Measurements from ENCODE around the gene CYFIP2. TPM values are rescaled to one million over a fixed set of nuclear protein-coding genes. Genes with fewer than 3 reads are reported as not detected.

CYFIP2 gene
- total and polyA plus RNA-seq, 2 of the 8 experiments (the other 6 are each of a cell fraction or from before 2014, with no cell fraction given), result 45.1 to 80.6 TPM

GRCh38 chr5:157369507-157369906 is 103.6 kb downstream of the CYFIP2 start:
- H3K56ac ChIP-seq (replicated peaks; ENCODE audit: insufficient read length, low read depth, low read length), result no peak overlapping the region
- H2AFZ ChIP-seq (ENCODE audit: low read length), result no peak overlapping the region
- H2BK5ac ChIP-seq (ENCODE audit: low read depth, low read length), result no peak overlapping the region
- no peak overlapping the region for H2BK12ac ChIP-seq (ENCODE audit: low read depth, low read length)
- FAIRE-seq (no peak), DNase-seq (ENCODE audit: low read depth in 1 of 2, low spot score in 2 of 2) (no peak)
- ChIA-PET CTCF (ENCODE audit: partially characterized antibody) (interaction anchor here (0.6 to 3.6 kb wide), 9 partner anchors 9 to 368 kb away, joined by 3 to 22 read pairs (median 3); no protein-coding TSS in a partner anchor), POLR2A (ENCODE audit: partially characterized antibody) (no interaction called here)
- H4K91ac ChIP-seq (replicated peaks; ENCODE audit: insufficient read length, low read length), result no peak overlapping the region
- H3K4me1 ChIP-seq (replicated peaks in 1 of 4; ENCODE audit: control insufficient read depth in 3 of 4, insufficient read depth in 4 of 4, low read length in 3 of 4), result peaks cover 0 to 5% (median 3%) of the 10 kb centered on the region in 4 experiments; a peak in 4 of 7 replicates
- 86% methylated on average over 2 of the region's 2 CpGs; no CpG with 5 or more reads in 1 of the 2 experiments for WGBS, 2 experiments (ENCODE audit: extremely low coverage in 1 of 2, insufficient coverage in 1 of 2, insufficient read length in 1 of 2, insufficient replicate concordance in 2 of 2, low coverage in 1 of 2, low lambda C conversion rate in 2 of 2, missing lambda C conversion rate in 1 of 2)
- H3K4me2 ChIP-seq (ENCODE audit: insufficient read depth in 1 of 2, low read depth in 2 of 2, low read length in 2 of 2), result no peak overlapping the region
- H3K79me2 ChIP-seq (ENCODE audit: control insufficient read depth in 1 of 2, insufficient read depth in 2 of 2, low read length in 2 of 2), result no peaks in the 10 kb centered on the region
- no peak overlapping the region for H3K9ac ChIP-seq (replicated peaks in 1 of 4; ENCODE audit: extremely low read depth in 1 of 4, low read depth in 3 of 4, low read length in 3 of 4)
- H3K27ac ChIP-seq (ENCODE audit: low read depth, low read length), result no peak overlapping the region
- no peak overlapping the region for H3K4me3 ChIP-seq (ENCODE audit: extremely low read depth in 1 of 4, insufficient read depth in 2 of 4, low read depth in 3 of 4, low read length in 4 of 4)
- no peaks in the 10 kb centered on the region for H4K20me1 ChIP-seq (replicated peaks in 1 of 2; ENCODE audit: control insufficient read depth in 1 of 2, insufficient read depth in 2 of 2, low read length in 2 of 2)
- no peak overlapping the region for H4K8ac ChIP-seq (ENCODE audit: extremely low read depth, insufficient read depth, low read length)
- H2BK15ac ChIP-seq (ENCODE audit: low read length), result no peak overlapping the region
- H2BK20ac ChIP-seq (ENCODE audit: low read length), result no peak overlapping the region
- H2BK120ac ChIP-seq (replicated peaks; ENCODE audit: low read depth, low read length), result no peak overlapping the region
- no peak overlapping the region for H3K18ac ChIP-seq (ENCODE audit: extremely low read depth, low read length)
- no peaks in the 10 kb centered on the region for H3K9me3 ChIP-seq (ENCODE audit: insufficient read depth in 2 of 2, low read depth in 1 of 2, low read length in 1 of 2)
- no peak overlapping the region for H2AK5ac ChIP-seq (ENCODE audit: low read depth, low read length)
- no peaks in the 10 kb centered on the region for H3K79me1 ChIP-seq (ENCODE audit: low read depth, low read length)
- no peak overlapping the region for H3K23ac ChIP-seq (ENCODE audit: insufficient read length)
- H3K4ac ChIP-seq (replicated peaks; ENCODE audit: insufficient read length, low read depth, low read length), result no peak overlapping the region
- no peak overlapping the region for H3K14ac ChIP-seq (ENCODE audit: insufficient read length)
- H3K27me3 ChIP-seq (replicated peaks in 1 of 4; ENCODE audit: control insufficient read depth in 3 of 4, extremely low read depth in 1 of 4, insufficient read depth in 3 of 4, low read length in 3 of 4), result no peaks in the 10 kb centered on the region
- H4K5ac ChIP-seq (ENCODE audit: insufficient read length, low read depth, low read length), result no peak overlapping the region
- H3K36me3 ChIP-seq (ENCODE audit: control insufficient read depth in 2 of 4, insufficient read depth in 4 of 4, low read length in 3 of 4), result peaks cover 0 to 2% (median under 1%) of the 10 kb centered on the region in 4 experiments; a peak in 2 of 8 replicates
- no peaks in the 10 kb centered on the region for H3K23me2 ChIP-seq (ENCODE audit: low read depth, low read length)
- TF ChIP-seq SIX5 (IDR thresholded peaks at IDR 0.05; ENCODE audit: low read depth, low read length) (no peak), CTCF (IDR thresholded peaks at IDR 0.05; ENCODE audit: control extremely low read depth in 1 of 3, insufficient read depth in 1 of 3, low read depth in 1 of 3, low read length in 3 of 3) (no peak), POLR2A (IDR thresholded peaks at IDR 0.05; ENCODE audit: control extremely low read depth in 1 of 2, low read depth in 2 of 2, low read length in 2 of 2) (no peak), BACH1 (IDR thresholded peaks at IDR 0.05; ENCODE audit: low read length) (no peak), JUND (IDR thresholded peaks at IDR 0.05; ENCODE audit: low read length) (no peak), BCL11A (IDR thresholded peaks at IDR 0.05; ENCODE audit: low read depth in 2 of 2, low read length in 2 of 2) (no peak), SIRT6 (IDR thresholded peaks at IDR 0.05; ENCODE audit: low read length) (no peak), CREB1 (IDR thresholded peaks at IDR 0.05) (no peak), RXRA (IDR thresholded peaks at IDR 0.05; ENCODE audit: insufficient read depth, low read depth, low read length) (no peak), ATF2 (IDR thresholded peaks at IDR 0.05; ENCODE audit: low read length) (no peak), KDM4A (IDR thresholded peaks at IDR 0.05; ENCODE audit: low read depth, low read length, severe bottlenecking) (no peak)

All from H1 (cell line).